ENCODE results near the gene DAAM1. TPM values are rescaled to one million over a fixed set of nuclear protein-coding genes. Genes with fewer than 3 reads are reported as not detected.

The DAAM1 gene
- total and polyA plus RNA-seq, 10 donors = 8.3 to 76.1 (median 35.2) TPM

GRCh38 chr14:59268011-59268410, 79.5 kb downstream of the DAAM1 start:
- no peak overlapping the region for H3K27ac ChIP-seq
- TF ChIP-seq POLR2AphosphoS5 (IDR thresholded peaks at IDR 0.05) (no peak), CTCF (IDR thresholded peaks at IDR 0.05 in 8 of 11, conservative IDR thresholded peaks at IDR 0.05 in 3 of 11) (no peak), POLR2A (IDR thresholded peaks at IDR 0.05) (no peak)
- intact Hi-C loops (cut with DNase I; ENCODE audit: low total_unique reads) = no loop called here
- DNase-seq = no peak
- no peaks in the 10 kb centered on the region for H3K4me1 ChIP-seq
- H3K27me3 ChIP-seq (replicated peaks in 1 of 7) = no peaks in the 10 kb centered on the region
- no peaks in the 10 kb centered on the region for H3K9me3 ChIP-seq
- H3K36me3 ChIP-seq = peaks cover 0 to 60% (median 0%) of the 10 kb centered on the region in 6 donors
- no peak overlapping the region for H3K4me3 ChIP-seq
- WGBS, 5 donors = 82 to 96% (median 92%) methylated on average over 10 of the region's 10 CpGs

GRCh38 chr14:59268858-59269257, 80.4 kb downstream of the DAAM1 start:
- Histone ChIP-seq H3K4me1 (no peaks in the 10 kb centered on the region), H3K27me3 (replicated peaks in 1 of 7) (no peaks in the 10 kb centered on the region), H3K36me3 (peaks cover 0 to 54% (median 0%) of the 10 kb centered on the region in 6 donors), H3K27ac (no peak overlapping the region), H3K4me3 (no peak overlapping the region), H3K9me3 (no peaks in the 10 kb centered on the region)
- no peak for TF ChIP-seq CTCF (IDR thresholded peaks at IDR 0.05 in 8 of 11, conservative IDR thresholded peaks at IDR 0.05 in 3 of 11)
- DNase-seq = no peak
- intact Hi-C loops (cut with DNase I; ENCODE audit: low total_unique reads) = no loop called here
- 96 to 98% (median 96%) methylated on average over 5 of the region's 5 CpGs for WGBS, 5 donors

- Histone ChIP-seq H3K27ac (no peak overlapping the region), H3K4me3 (no peak overlapping the region), H3K4me1 (peaks cover 0 to 4% (median 3%) of the 10 kb centered on the region in 6 donors), H3K27me3 (replicated peaks in 1 of 7) (no peaks in the 10 kb centered on the region), H3K9me3 (no peaks in the 10 kb centered on the region), H3K36me3 (peaks cover 0 to 50% (median 0%) of the 10 kb centered on the region in 6 donors)
- DNase-seq = no peak
- 83 to 96% (median 93%) methylated on average over 3 of the region's 3 CpGs for WGBS, 5 donors
- TF ChIP-seq POLR2AphosphoS5 (IDR thresholded peaks at IDR 0.05) (no peak), POLR2A (IDR thresholded peaks at IDR 0.05) (no peak), CTCF (IDR thresholded peaks at IDR 0.05 in 8 of 11, conservative IDR thresholded peaks at IDR 0.05 in 3 of 11) (no peak)
- intact Hi-C loops (cut with DNase I; ENCODE audit: low total_unique reads) = no loop called here
Observed at GRCh38 chr14:59269466-59269865, 81.0 kb downstream of the DAAM1 start.

GRCh38 chr14:59271256-59271655, 82.8 kb downstream of the DAAM1 start:
- TF ChIP-seq POLR2AphosphoS5 (IDR thresholded peaks at IDR 0.05) (no peak), CTCF (IDR thresholded peaks at IDR 0.05 in 8 of 11, conservative IDR thresholded peaks at IDR 0.05 in 3 of 11) (no peak), POLR2A (IDR thresholded peaks at IDR 0.05) (no peak)
- no peak overlapping the region for H3K27ac ChIP-seq
- no peaks in the 10 kb centered on the region for H3K27me3 ChIP-seq (replicated peaks in 1 of 7)
- H3K36me3 ChIP-seq = peaks cover 0 to 32% (median 0%) of the 10 kb centered on the region in 6 donors
- no peak overlapping the region for H3K4me3 ChIP-seq
- no peak for DNase-seq
- no peaks in the 10 kb centered on the region for H3K9me3 ChIP-seq
- intact Hi-C loops (cut with DNase I; ENCODE audit: low total_unique reads) = no loop called here
- WGBS, 5 donors = 82 to 94% (median 92%) methylated on average over 2 of the region's 2 CpGs
- H3K4me1 ChIP-seq = peaks cover 6 to 21% (median 13%) of the 10 kb centered on the region in 6 donors

Data from spleen (tissue), 11 donors.